Liver (tissue), 9 donors: Measurements from ENCODE around the gene OCA2. TPM values are rescaled to one million over a fixed set of nuclear protein-coding genes. Genes with fewer than 3 reads are reported as not detected.

Experiments used
- DNase-seq: peaks from one replicate; pipeline ENCODE4 v3.0.0-alpha.2; 2017; ENCODE audit warnings: low spot score
- H3K27ac ChIP-seq, 2 donors: one replicate each; pipeline ENCODE4 v1.7.0; 2013; ENCODE audit warnings: inconsistent platforms in 2 of 2, low read length in 2 of 2, control low read depth in 1 of 2, low read depth in 1 of 2, mild to moderate bottlenecking in 1 of 2
- H3K27me3 ChIP-seq, 4 donors: one replicate each; pipeline versions ENCODE4 v1.6.1 to v1.7.0; 2013; ENCODE audit warnings: low read length in 3 of 4, inconsistent platforms in 1 of 4, mild to moderate bottlenecking in 1 of 4, moderate library complexity in 1 of 4; ENCODE audit not compliant: control insufficient read depth in 4 of 4, insufficient read depth in 4 of 4
- H3K36me3 ChIP-seq, 4 donors: one replicate each; pipeline versions ENCODE4 v1.6.1 to v1.7.0; 2013; ENCODE audit warnings: low read length in 3 of 4, mild to moderate bottlenecking in 3 of 4, low read depth in 1 of 4, moderate library complexity in 1 of 4; ENCODE audit not compliant: control insufficient read depth in 4 of 4, insufficient read depth in 3 of 4
- H3K4me1 ChIP-seq, 4 donors: one replicate each; pipeline versions ENCODE4 v1.6.1 to v1.7.0; 2013; ENCODE audit warnings: low read length in 3 of 4, mild to moderate bottlenecking in 3 of 4, moderate library complexity in 1 of 4; ENCODE audit not compliant: control insufficient read depth in 4 of 4, insufficient read depth in 4 of 4
- H3K4me3 ChIP-seq, 3 donors: one replicate each; pipeline versions ENCODE4 v1.6.1 to v1.7.0; 2013; ENCODE audit warnings: low read length in 3 of 3, control low read depth in 1 of 3, low read depth in 1 of 3, mild to moderate bottlenecking in 1 of 3
- H3K9ac ChIP-seq, 2 donors: one replicate each; pipeline ENCODE4 v1.7.0; 2013; ENCODE audit warnings: low read length in 2 of 2, mild to moderate bottlenecking in 2 of 2, moderate library complexity in 2 of 2, control low read depth in 1 of 2, low read depth in 1 of 2
- H3K9me3 ChIP-seq, 4 donors: one replicate each; pipeline versions ENCODE4 v1.6.1 to v1.7.0; 2013; ENCODE audit warnings: low read length in 3 of 4; ENCODE audit not compliant: control insufficient read depth in 4 of 4
- EGR1 ChIP-seq, 2 donors: IDR thresholded peaks; 2 replicates each; pipeline ENCODE4 v1.6.1; 2016 to 2018; ENCODE audit warnings: antibody characterized with exemption in 2 of 2, low read depth in 2 of 2
- FOXA1 ChIP-seq: IDR thresholded peaks from 2 replicates; pipeline ENCODE4 v1.6.1; 2016; ENCODE audit warnings: antibody characterized with exemption
- HNF4A ChIP-seq, 2 donors: conservative IDR thresholded peaks; 2 replicates each; pipeline ENCODE4 v1.6.1; 2016; ENCODE audit warnings: antibody characterized with exemption in 2 of 2, mild to moderate bottlenecking in 2 of 2
- HNF4G ChIP-seq: IDR thresholded peaks from 2 replicates; pipeline ENCODE4 v1.6.1; 2016; ENCODE audit warnings: antibody characterized with exemption
- JUND ChIP-seq, 2 donors: IDR thresholded peaks; 2 replicates each; pipeline ENCODE4 v1.6.1; 2016; ENCODE audit warnings: antibody characterized with exemption in 2 of 2
- NR2F2 ChIP-seq: IDR thresholded peaks from 2 replicates; pipeline ENCODE4 v1.6.1; 2016; ENCODE audit warnings: antibody characterized with exemption
- RXRA ChIP-seq, 2 donors: IDR thresholded peaks; 2 replicates each; pipeline ENCODE4 v1.6.1; 2017 to 2018; ENCODE audit warnings: antibody characterized with exemption in 2 of 2, mild to moderate bottlenecking in 1 of 2
- SP1 ChIP-seq: IDR thresholded peaks from 2 replicates; pipeline ENCODE4 v1.6.1; 2018; ENCODE audit warnings: antibody characterized with exemption, mild to moderate bottlenecking
- TAF1 ChIP-seq: conservative IDR thresholded peaks from 2 replicates; pipeline ENCODE4 v1.6.1; 2016; ENCODE audit warnings: antibody characterized with exemption, mild to moderate bottlenecking
- YY1 ChIP-seq: IDR thresholded peaks from 2 replicates; pipeline ENCODE4 v1.6.1; 2016; ENCODE audit warnings: antibody characterized with exemption, mild to moderate bottlenecking
- WGBS: extraction: QIAGEN DNeasy Blood & Tissue Kit; methylation state at CpG from one replicate; pipeline ENCODE4 v1.1.7; 2013; 5-methylcytosine and 5-hydroxymethylcytosine counted together
- polyA plus RNA-seq, 2 donors: library from polyadenylated mRNA; stranded (reverse) in 1 of 2; unstranded in 1 of 2; fragments of 200-250 nt in 1 of 2; fragments of >200 nt in 1 of 2; fragmentation: Nextera tagmentation in 1 of 2; extraction: Ambion mirVana in 1 of 2; gene quantifications; one replicate each; pipeline versions ENCODE4 v1.2.1 to v1.2.3, GENCODE V29; 2013 to 2015
- total RNA-seq, 2 donors: library from RNA; depleted of rRNA; stranded (reverse); fragments of >200 nt; gene quantifications; one replicate each; pipeline ENCODE4 v1.2.3, GENCODE V29; 2014
- TF ChIP-seq, protein P1 (sequence below): fragments of 150-350 bp; IDR thresholded peaks from 2 replicates; pipeline ENCODE4 v1.5.1; 2017; ENCODE audit warnings: improper control_type of control experiment, low read depth, low read length; ENCODE audit not compliant: missing input control
- TF ChIP-seq, protein P2 (sequence below): IDR thresholded peaks from 2 replicates; pipeline ENCODE4 v1.6.1; 2016; ENCODE audit warnings: antibody characterized with exemption
- TF ChIP-seq, protein P3 (sequence below): IDR thresholded peaks from 2 replicates; pipeline ENCODE4 v1.6.1; 2016; ENCODE audit warnings: antibody characterized with exemption, mild to moderate bottlenecking
- TF ChIP-seq, protein P4 (sequence below): IDR thresholded peaks from 2 replicates; pipeline ENCODE4 v1.6.1; 2016; ENCODE audit warnings: antibody characterized with exemption
- donor health status: healthy.
- donor health status: healthy.
- donor health status: healthy.
- donor health status: healthy.
- donor health status: healthy.

The OCA2 gene
- total and polyA plus RNA-seq, 4 donors, result 0.02 to 0.56 (median 0.15) TPM

DNA sequence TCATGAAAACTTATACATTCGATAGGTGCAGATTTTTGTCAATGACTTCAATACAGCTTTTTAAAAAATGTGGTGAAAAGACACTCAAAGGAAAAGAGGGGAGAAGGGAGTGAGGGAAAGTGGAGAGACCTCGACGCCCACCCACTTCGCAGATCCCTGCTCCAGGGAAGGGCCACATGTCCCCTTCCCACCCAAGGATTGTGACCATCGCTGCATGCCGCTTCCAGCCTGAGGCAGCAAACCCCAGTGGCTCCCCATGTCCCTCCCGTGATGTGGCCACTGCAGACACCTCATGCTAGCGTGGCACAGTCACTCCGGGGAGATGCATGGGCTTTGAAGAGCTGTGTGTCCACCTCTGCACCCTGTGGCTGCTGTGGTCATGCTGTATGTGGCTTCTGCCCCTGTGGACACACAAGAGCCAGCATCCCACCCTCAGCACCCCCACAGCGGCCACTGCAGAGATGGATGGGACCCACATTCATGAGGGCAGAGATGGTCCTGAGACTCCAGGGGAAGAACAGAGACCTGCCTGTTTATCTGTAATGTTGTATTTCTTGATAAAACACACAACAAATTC, 230.2 kb downstream of the OCA2 start:
- Histone ChIP-seq H3K36me3 (no peaks in the 10 kb centered on the region), H3K4me1 (no peaks in the 10 kb centered on the region), H3K27me3 (peaks cover 0 to 4% (median 0%) of the 10 kb centered on the region in 4 donors), H3K9ac (no peak overlapping the region), H3K9me3 (no peaks in the 10 kb centered on the region), H3K4me3 (no peak overlapping the region), H3K27ac (no peak overlapping the region)
- DNase-seq, result no peak
- 83% methylated on average over 10 of the region's 10 CpGs for WGBS
- TF ChIP-seq HNF4G, result no peak
- no peak for TF ChIP-seq EGR1 (IDR thresholded peaks at IDR 0.05; ENCODE audit: low read depth in 2 of 2)
- TF ChIP-seq FOXA1, result no peak
- TF ChIP-seq, protein P1, sequence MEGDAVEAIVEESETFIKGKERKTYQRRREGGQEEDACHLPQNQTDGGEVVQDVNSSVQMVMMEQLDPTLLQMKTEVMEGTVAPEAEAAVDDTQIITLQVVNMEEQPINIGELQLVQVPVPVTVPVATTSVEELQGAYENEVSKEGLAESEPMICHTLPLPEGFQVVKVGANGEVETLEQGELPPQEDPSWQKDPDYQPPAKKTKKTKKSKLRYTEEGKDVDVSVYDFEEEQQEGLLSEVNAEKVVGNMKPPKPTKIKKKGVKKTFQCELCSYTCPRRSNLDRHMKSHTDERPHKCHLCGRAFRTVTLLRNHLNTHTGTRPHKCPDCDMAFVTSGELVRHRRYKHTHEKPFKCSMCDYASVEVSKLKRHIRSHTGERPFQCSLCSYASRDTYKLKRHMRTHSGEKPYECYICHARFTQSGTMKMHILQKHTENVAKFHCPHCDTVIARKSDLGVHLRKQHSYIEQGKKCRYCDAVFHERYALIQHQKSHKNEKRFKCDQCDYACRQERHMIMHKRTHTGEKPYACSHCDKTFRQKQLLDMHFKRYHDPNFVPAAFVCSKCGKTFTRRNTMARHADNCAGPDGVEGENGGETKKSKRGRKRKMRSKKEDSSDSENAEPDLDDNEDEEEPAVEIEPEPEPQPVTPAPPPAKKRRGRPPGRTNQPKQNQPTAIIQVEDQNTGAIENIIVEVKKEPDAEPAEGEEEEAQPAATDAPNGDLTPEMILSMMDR, result no peak
- TF ChIP-seq TAF1, result no peak
- TF ChIP-seq, protein P2, sequence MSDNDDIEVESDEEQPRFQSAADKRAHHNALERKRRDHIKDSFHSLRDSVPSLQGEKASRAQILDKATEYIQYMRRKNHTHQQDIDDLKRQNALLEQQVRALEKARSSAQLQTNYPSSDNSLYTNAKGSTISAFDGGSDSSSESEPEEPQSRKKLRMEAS, result no peak
- TF ChIP-seq HNF4A (conservative IDR thresholded peaks at IDR 0.05), result no peak
- no peak for TF ChIP-seq SP1
- TF ChIP-seq NR2F2, result no peak
- TF ChIP-seq RXRA (IDR thresholded peaks at IDR 0.05), result no peak
- TF ChIP-seq YY1, result no peak

DNA sequence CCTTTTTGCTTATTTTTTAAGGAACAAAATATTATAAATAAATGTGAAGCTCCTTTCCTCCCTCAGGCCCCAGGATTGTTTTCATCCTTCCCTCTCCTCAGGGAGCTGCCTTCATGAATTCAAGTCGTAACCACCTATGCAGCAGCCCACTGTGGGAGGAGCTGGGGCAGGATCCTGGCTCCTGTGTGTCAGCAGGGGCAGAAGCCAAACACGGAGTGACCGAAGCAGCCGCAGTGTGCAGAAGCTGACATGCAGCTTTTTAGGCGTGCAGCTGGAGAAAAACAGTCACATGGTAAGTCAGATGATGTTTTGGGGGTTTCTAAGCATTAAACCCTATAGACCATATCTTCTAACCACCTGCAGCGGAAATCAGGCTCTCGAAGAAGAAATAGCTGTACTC, 231.3 kb downstream of the OCA2 start:
- Histone ChIP-seq H3K36me3 (no peaks in the 10 kb centered on the region), H3K9me3 (no peaks in the 10 kb centered on the region), H3K27me3 (peaks cover 0 to 4% (median 0%) of the 10 kb centered on the region in 4 donors), H3K4me3 (no peak overlapping the region), H3K4me1 (no peaks in the 10 kb centered on the region), H3K27ac (no peak overlapping the region), H3K9ac (no peak overlapping the region)
- DNase-seq, result no peak
- no peak for TF ChIP-seq FOXA1
- no peak for TF ChIP-seq JUND (IDR thresholded peaks at IDR 0.05)
- TF ChIP-seq, protein P3, sequence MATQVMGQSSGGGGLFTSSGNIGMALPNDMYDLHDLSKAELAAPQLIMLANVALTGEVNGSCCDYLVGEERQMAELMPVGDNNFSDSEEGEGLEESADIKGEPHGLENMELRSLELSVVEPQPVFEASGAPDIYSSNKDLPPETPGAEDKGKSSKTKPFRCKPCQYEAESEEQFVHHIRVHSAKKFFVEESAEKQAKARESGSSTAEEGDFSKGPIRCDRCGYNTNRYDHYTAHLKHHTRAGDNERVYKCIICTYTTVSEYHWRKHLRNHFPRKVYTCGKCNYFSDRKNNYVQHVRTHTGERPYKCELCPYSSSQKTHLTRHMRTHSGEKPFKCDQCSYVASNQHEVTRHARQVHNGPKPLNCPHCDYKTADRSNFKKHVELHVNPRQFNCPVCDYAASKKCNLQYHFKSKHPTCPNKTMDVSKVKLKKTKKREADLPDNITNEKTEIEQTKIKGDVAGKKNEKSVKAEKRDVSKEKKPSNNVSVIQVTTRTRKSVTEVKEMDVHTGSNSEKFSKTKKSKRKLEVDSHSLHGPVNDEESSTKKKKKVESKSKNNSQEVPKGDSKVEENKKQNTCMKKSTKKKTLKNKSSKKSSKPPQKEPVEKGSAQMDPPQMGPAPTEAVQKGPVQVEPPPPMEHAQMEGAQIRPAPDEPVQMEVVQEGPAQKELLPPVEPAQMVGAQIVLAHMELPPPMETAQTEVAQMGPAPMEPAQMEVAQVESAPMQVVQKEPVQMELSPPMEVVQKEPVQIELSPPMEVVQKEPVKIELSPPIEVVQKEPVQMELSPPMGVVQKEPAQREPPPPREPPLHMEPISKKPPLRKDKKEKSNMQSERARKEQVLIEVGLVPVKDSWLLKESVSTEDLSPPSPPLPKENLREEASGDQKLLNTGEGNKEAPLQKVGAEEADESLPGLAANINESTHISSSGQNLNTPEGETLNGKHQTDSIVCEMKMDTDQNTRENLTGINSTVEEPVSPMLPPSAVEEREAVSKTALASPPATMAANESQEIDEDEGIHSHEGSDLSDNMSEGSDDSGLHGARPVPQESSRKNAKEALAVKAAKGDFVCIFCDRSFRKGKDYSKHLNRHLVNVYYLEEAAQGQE, result no peak
- TF ChIP-seq, protein P4, sequence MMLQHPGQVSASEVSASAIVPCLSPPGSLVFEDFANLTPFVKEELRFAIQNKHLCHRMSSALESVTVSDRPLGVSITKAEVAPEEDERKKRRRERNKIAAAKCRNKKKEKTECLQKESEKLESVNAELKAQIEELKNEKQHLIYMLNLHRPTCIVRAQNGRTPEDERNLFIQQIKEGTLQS, result no peak
- TF ChIP-seq YY1, result no peak
- TF ChIP-seq, protein P2, result no peak
- WGBS, result 77% methylated on average over 7 of the region's 7 CpGs
